ENCODE results near the gene GMCL2. TPM values are rescaled to one million over a fixed set of nuclear protein-coding genes. Genes with fewer than 3 reads are reported as not detected.
A peak's percentile ranks its signal among the peaks of the same experiment; 100 is the strongest.

Gene GMCL2
- total RNA-seq, 1 donor from 2014 or later = not detected

GRCh38 chr5:178212241-178213002 lies 25.3 kb upstream of the GMCL2 start:
- Mint-ChIP-seq H3K36me3 (peaks cover 29% of the 10 kb centered on the region), H3K4me1 (ENCODE audit: unreplicated experiment) (peaks cover 12% of the 10 kb centered on the region), H3K27me3 (no peaks in the 10 kb centered on the region), H3K9me3 (no peaks in the 10 kb centered on the region), H3K27ac (peak overlapping the region; percentile 74), H3K4me3 (no peak overlapping the region)
- no peak for TF ChIP-seq CTCF (conservative IDR thresholded peaks at IDR 0.05)
- DNase-seq (ENCODE audit: extremely low spot score, unreplicated experiment) = no peak

- H3K4me3 Mint-ChIP-seq = no peak overlapping the region
- no peak for TF ChIP-seq CTCF (conservative IDR thresholded peaks at IDR 0.05)
- H3K36me3 Mint-ChIP-seq = peaks cover 31% of the 10 kb centered on the region
- H3K9me3 Mint-ChIP-seq = no peaks in the 10 kb centered on the region
- peak overlapping the region; percentile 70 for H3K27ac Mint-ChIP-seq
- H3K4me1 Mint-ChIP-seq (ENCODE audit: unreplicated experiment) = peaks cover 20% of the 10 kb centered on the region
- H3K27me3 Mint-ChIP-seq = no peaks in the 10 kb centered on the region
- no peak for DNase-seq (ENCODE audit: extremely low spot score, unreplicated experiment)
Observed at GRCh38 chr5:178211095-178212048, 24.2 kb upstream of the GMCL2 start.

GRCh38 chr5:178210686-178211085 lies 23.5 kb upstream of the GMCL2 start:
- peak overlapping the region; percentile 70 for H3K27ac Mint-ChIP-seq
- H3K4me1 Mint-ChIP-seq (ENCODE audit: unreplicated experiment) = peaks cover 26% of the 10 kb centered on the region
- H3K27me3 Mint-ChIP-seq = no peaks in the 10 kb centered on the region
- H3K4me3 Mint-ChIP-seq = no peak overlapping the region
- H3K36me3 Mint-ChIP-seq = peaks cover 33% of the 10 kb centered on the region
- H3K9me3 Mint-ChIP-seq = no peaks in the 10 kb centered on the region
- DNase-seq (ENCODE audit: extremely low spot score, unreplicated experiment) = no peak
- TF ChIP-seq CTCF (conservative IDR thresholded peaks at IDR 0.05) = no peak

GRCh38 chr5:178210073-178210535 lies 22.9 kb upstream of the GMCL2 start:
- Mint-ChIP-seq H3K27ac (peak overlapping the region; percentile 70), H3K4me3 (no peak overlapping the region), H3K27me3 (no peaks in the 10 kb centered on the region), H3K36me3 (peaks cover 34% of the 10 kb centered on the region), H3K9me3 (no peaks in the 10 kb centered on the region), H3K4me1 (ENCODE audit: unreplicated experiment) (peaks cover 26% of the 10 kb centered on the region)
- DNase-seq (ENCODE audit: extremely low spot score, unreplicated experiment) = no peak
- TF ChIP-seq CTCF (conservative IDR thresholded peaks at IDR 0.05) = no peak

GRCh38 chr5:178209334-178210072 lies 22.3 kb upstream of the GMCL2 start:
- peak overlapping the region; percentile 70 for H3K27ac Mint-ChIP-seq
- H3K36me3 Mint-ChIP-seq = peaks cover 34% of the 10 kb centered on the region
- H3K4me1 Mint-ChIP-seq (ENCODE audit: unreplicated experiment) = peaks cover 26% of the 10 kb centered on the region
- no peak for TF ChIP-seq CTCF (conservative IDR thresholded peaks at IDR 0.05)
- DNase-seq (ENCODE audit: extremely low spot score, unreplicated experiment) = no peak
- H3K4me3 Mint-ChIP-seq = no peak overlapping the region
- H3K27me3 Mint-ChIP-seq = no peaks in the 10 kb centered on the region
- H3K9me3 Mint-ChIP-seq = no peaks in the 10 kb centered on the region
